HG02623 (cell line): ENCODE data around the gene CCNDBP1.
"Not testable (repeated sequence)": the region's sequence is repeated elsewhere in the genome, so short reads cannot be mapped to it uniquely, and the experiment has no call there.

Source experiments
- ATAC-seq: cut with Tn5 transposase; IDR thresholded peaks from one replicate; pipeline ENCODE4 v1.9.1; 2021; ENCODE audit warnings: moderate library complexity; ENCODE audit not compliant: unreplicated experiment

Gene CCNDBP1

GRCh38 chr15:43185157-43186002, at the start of gene CCNDBP1:
TSS of gene CCNDBP1 (plus strand) at chr15:43185403. CDS start at chr15:43185499, 96 bp downstream.
- peak; percentile 91 for ATAC-seq

- ATAC-seq: no peak
Measured at GRCh38 chr15:43143203-43143941, 41.8 kb upstream of the CCNDBP1 start.

- ATAC-seq: no peak
Measured at GRCh38 chr15:43144512-43144911, 40.7 kb upstream of the CCNDBP1 start.

GRCh38 chr15:43146184-43146583, 39.0 kb upstream of the CCNDBP1 start:
- ATAC-seq: no peak

GRCh38 chr15:43150191-43150929, 34.8 kb upstream of the CCNDBP1 start:
- ATAC-seq: no peak

GRCh38 chr15:43151688-43152087, 33.5 kb upstream of the CCNDBP1 start:
- ATAC-seq: no peak

GRCh38 chr15:43153269-43153668, 31.9 kb upstream of the CCNDBP1 start:
- no peak for ATAC-seq

GRCh38 chr15:43165801-43166325, 19.3 kb upstream of the CCNDBP1 start:
- ATAC-seq: no peak

GRCh38 chr15:43167261-43167660, 17.9 kb upstream of the CCNDBP1 start:
- ATAC-seq: not testable (repeated sequence)

- no peak for ATAC-seq
Measured at GRCh38 chr15:43168192-43169107, 16.8 kb upstream of the CCNDBP1 start.

GRCh38 chr15:43169888-43170287, 15.3 kb upstream of the CCNDBP1 start:
- ATAC-seq: no peak

GRCh38 chr15:43175656-43176309, 9.4 kb upstream of the CCNDBP1 start:
- not testable (repeated sequence) for ATAC-seq

- ATAC-seq: not testable (repeated sequence)
Measured at GRCh38 chr15:43177147-43177546, 8.1 kb upstream of the CCNDBP1 start.

- ATAC-seq: no peak
Measured at GRCh38 chr15:43183270-43183669, 1.9 kb upstream of the CCNDBP1 start.

- no peak for ATAC-seq
Measured at GRCh38 chr15:43184407-43185124, 637 bp upstream of the CCNDBP1 start.

GRCh38 chr15:43186003-43186353, 775 bp downstream of the CCNDBP1 start:
- peak; percentile 21 for ATAC-seq

- ATAC-seq: no peak
Measured at GRCh38 chr15:43187544-43188155, 2.4 kb downstream of the CCNDBP1 start.

- no peak for ATAC-seq
Measured at GRCh38 chr15:43189296-43189695, 4.1 kb downstream of the CCNDBP1 start.

- no peak for ATAC-seq
Measured at GRCh38 chr15:43190178-43190577, 5.0 kb downstream of the CCNDBP1 start.
